SKM-1 (cell line): Measurements from ENCODE around the gene FOSL2.

Experiments
- DNase-seq: peaks from one replicate; lab custom pipeline; 2025; ENCODE audit not compliant: unreplicated experiment; lab: John Stamatoyannopoulos, UW

Gene FOSL2

GRCh38 chr2:28430377-28430765, 37.7 kb downstream of the FOSL2 start:
- DNase-seq = no peak

GRCh38 chr2:28430788-28431418, 38.2 kb downstream of the FOSL2 start:
- DNase-seq = no peak

- no peak for DNase-seq
Measured at GRCh38 chr2:28431741-28432140, 39.1 kb downstream of the FOSL2 start.

- DNase-seq = no peak
Measured at GRCh38 chr2:28432362-28432761, 39.7 kb downstream of the FOSL2 start.

GRCh38 chr2:28433215-28433614, 40.6 kb downstream of the FOSL2 start:
- DNase-seq = no peak

GRCh38 chr2:28433935-28434599, 41.4 kb downstream of the FOSL2 start:
- DNase-seq = no peak

- no peak for DNase-seq
Measured at GRCh38 chr2:28434600-28434989, 41.9 kb downstream of the FOSL2 start.

GRCh38 chr2:28435241-28435640, 42.6 kb downstream of the FOSL2 start:
- no peak for DNase-seq

- no peak for DNase-seq
Measured at GRCh38 chr2:28435814-28436351, 43.2 kb downstream of the FOSL2 start.

- no peak for DNase-seq
Measured at GRCh38 chr2:28436525-28437051, 43.9 kb downstream of the FOSL2 start.

GRCh38 chr2:28437149-28437835, 44.6 kb downstream of the FOSL2 start:
- DNase-seq = no peak

GRCh38 chr2:28437918-28438317, 45.3 kb downstream of the FOSL2 start:
- DNase-seq = no peak

- DNase-seq = no peak
Measured at GRCh38 chr2:28438532-28439063, 45.9 kb downstream of the FOSL2 start.

GRCh38 chr2:28439127-28439526, 46.5 kb downstream of the FOSL2 start:
- DNase-seq = no peak

GRCh38 chr2:28439763-28440162, 47.1 kb downstream of the FOSL2 start:
- no peak for DNase-seq

- DNase-seq = no peak
Measured at GRCh38 chr2:28442328-28442727, 49.7 kb downstream of the FOSL2 start.

- DNase-seq = no peak
Measured at GRCh38 chr2:28444956-28445355, 52.3 kb downstream of the FOSL2 start.

- DNase-seq = no peak
Measured at GRCh38 chr2:28445448-28446258, 53.0 kb downstream of the FOSL2 start.

- DNase-seq = no peak
Measured at GRCh38 chr2:28446531-28446930, 53.9 kb downstream of the FOSL2 start.

- no peak for DNase-seq
Measured at GRCh38 chr2:28447086-28447485, 54.4 kb downstream of the FOSL2 start.
